ENCODE measurements around the gene DDRGK1. TPM values are rescaled to one million over a fixed set of nuclear protein-coding genes. Genes with fewer than 3 reads are reported as not detected.
"Not testable (repeated sequence)": the region's sequence is repeated elsewhere in the genome, so short reads cannot be mapped to it uniquely, and the experiment has no call there.

Gene DDRGK1
- total RNA-seq, 1 experiment from 2014 or later, result 37.6 TPM

DNA sequence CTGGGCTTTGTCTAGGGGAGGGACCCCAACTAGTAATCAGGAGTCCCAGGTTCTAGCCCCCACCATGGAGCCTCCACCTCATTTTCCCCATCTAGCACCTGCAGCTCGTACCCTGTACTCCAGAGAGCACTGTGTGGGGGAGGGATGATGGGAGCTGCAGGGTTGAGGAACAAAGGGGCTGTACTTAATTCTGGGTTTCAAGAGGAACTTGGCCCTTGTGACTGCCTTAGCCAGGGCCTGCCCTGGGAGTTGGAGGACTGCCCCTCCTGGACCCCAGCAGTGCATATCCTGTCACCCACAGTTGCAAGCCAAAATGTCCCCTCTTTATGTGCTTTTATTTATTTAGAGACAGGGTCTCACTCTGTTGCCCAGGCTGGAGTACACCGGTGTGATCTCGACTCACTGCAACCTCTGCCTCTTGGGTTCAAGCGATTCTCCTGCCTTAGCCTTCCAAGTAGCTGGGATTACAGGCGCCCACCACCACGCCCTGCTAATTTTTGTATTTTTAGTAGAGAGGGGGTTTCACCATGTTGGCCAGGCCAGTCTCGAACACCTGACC is 11.0 kb upstream of the DDRGK1 start:
- not testable (repeated sequence) for DNase-seq (ENCODE audit: low read depth)

DNA sequence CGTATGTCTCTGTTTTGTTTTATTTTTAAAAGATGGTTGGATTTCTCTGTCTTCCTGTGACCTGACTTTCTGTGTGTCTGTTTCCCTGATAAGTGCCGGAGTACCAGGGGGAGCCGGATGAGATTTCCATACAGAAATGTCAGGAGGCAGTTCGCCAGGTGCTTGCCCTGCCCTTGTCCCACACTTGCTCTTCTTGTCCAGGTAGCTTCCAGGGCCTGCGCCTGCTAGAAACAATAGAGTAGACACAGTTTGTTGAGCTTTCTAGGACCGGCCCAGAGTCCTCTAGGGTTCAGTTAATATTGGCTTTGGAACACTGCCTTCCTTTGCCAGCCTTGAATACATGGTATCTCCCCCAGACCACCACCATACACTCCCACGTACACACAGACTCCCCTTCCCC is 8.7 kb upstream of the DDRGK1 start:
- DNase-seq (ENCODE audit: low read depth), result no peak

DNA sequence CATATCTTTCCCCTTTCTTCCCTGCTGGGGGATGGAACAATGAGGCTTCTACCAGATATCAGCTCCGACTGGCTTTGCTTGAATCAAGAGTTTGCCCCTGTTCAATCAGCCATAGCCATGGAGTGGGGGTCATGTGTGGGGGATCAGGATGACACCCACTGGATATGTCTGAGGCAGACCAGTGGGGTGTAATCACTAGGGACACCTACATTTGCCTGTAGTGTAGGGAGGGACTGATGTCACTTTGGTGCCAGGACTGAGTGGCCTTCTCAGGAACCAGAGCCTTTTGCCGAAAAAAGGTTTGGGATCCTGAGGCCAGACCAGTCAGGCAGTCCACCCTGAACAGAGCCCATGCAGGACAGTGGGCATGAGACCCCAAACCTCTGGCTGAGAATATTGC is 5.9 kb upstream of the DDRGK1 start:
- no peak for DNase-seq (ENCODE audit: low read depth)

DNA sequence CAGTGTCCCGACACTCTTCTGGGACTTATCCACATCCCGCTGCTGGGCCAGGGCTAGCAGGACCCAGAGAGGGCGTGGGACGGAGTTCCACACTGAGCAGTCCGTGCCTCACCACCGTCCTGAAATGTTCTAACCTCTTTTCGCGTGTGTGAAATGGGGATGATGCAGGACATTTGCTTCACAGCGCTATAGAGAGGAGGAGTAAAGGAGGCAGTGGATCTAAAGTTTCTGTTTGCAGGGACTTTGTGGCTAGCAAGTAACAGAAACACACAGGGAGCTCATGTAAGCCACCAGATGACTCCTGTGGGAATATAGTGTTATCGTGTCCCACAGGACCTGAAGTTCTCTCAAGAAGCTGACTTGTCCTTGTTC is 5.5 kb upstream of the DDRGK1 start:
- DNase-seq (ENCODE audit: low read depth), result peak; percentile 19

DNA sequence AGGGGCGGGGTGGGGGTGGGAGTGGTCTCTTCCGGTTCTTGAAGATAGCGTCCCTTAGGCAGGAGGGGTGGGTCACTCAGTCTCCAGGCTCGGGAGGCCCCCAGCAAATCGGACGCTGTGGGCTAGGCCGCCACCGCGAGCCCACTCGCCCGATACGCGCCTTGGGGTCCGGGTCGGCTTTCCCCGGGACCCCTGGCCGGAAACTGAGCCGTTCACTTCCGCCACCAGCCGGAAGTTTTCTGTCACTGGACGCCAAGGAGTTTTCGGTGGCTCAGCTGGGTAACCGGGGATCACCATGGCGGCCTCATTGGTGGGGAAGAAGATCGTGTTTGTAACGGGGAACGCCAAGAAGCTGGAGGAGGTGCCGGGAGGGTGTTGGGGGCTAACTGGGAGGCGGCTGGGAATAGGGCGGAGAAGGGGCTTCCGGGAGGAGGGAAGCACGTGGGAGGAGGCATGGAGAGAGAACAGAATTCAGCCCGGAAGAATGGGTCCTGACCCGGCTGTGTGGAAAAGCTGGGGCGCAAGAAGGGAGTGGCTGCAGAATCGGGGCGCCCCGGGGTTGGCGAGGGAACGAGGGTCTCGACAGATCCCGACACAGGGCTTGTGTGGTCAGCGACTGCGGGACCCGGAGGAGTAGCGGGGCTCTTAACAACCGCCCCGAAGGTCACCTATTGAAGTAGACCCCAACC is 4.9 kb upstream of the DDRGK1 start, which contains the start of gene ITPA:
ITPA (plus strand) TSS at position 242 of the 689 bp plus-strand sequence; CDS start at position 296, 54 bp downstream.
- peak; percentile 61 for DNase-seq (ENCODE audit: low read depth)

DNA sequence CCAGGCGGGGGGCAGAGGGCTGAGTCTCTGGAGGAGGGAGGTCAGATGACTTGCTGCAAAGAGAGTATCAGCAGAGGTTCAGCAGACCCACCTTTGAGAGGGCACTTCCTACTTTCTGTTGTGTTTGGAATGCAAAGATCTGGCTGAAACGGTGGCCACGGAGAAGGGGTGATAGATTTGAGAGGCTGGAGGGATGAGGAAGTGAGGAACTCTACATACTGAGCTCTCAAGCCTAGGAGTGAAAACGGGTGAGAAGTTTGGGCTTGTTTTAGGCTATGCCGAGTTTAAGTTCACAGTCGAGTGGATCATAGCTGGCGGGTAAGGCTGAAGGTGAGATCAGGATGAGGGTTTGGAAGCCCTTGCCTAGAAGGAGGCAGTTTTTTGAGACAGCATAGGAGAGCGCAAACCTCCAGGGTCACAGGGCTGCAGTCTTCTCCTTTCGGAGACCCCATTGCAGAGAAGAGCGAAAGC is 4.3 kb upstream of the DDRGK1 start:
- DNase-seq (ENCODE audit: low read depth), result peak; percentile 11

DNA sequence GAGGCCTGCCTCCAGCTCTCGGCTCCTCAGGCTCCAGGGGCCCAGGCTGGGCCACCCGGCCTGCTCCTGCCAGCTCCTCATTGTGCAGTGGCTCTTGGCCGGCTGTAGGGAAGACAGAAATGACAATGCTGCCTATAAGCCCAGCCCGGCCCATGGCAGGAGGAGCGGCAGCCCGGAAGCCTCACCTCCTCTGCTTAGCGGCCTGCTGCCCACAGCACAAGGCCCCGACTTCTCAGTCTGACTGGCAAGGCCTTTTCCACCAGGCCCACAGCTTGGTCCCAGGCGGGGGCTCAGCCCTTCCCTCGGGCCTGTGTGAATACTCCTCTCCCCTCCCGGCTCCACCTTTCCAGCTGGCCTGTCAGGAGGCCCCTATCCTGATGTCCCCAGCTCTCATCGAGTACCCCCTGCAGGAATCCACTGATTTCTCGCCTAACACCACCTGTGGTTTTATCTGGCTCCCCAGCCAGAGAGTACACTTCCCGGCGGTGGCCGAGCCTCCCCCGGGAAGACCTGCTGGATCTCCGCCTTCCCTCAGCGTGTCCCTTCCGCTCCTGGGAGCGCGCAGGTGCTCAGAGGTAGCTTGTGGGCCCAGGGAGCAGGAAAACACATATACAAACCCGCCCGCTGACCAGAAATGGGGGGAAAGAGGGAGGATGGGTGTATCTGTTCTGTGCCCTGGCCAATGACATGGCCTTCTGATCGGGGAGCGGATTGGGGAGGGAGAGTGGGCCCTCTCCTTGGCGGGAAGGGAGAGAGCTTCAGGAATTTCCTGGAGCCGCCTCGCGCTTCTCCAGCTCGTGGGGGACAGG is 963 bp downstream of the DDRGK1 start:
- peak; percentile 37 for DNase-seq (ENCODE audit: low read depth)

DNA sequence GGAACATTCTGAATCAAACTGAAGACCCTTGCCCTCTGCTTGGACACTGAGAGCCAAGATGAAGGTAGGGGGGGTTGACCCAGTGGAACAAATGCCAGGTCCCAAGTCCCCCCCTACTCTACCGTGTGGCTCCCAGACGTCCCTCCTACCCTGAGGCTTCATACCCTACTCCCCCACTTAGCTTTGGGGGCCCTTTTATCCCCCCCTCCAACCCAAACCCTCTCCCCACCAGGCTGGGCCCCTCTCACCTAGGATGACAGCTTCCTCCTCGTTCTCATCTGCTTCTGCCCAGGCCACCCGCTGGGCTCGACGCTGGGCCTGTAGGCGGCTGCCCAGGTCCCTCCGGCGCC is 1.5 kb downstream of the DDRGK1 start:
- DNase-seq (ENCODE audit: low read depth), result no peak

DNA sequence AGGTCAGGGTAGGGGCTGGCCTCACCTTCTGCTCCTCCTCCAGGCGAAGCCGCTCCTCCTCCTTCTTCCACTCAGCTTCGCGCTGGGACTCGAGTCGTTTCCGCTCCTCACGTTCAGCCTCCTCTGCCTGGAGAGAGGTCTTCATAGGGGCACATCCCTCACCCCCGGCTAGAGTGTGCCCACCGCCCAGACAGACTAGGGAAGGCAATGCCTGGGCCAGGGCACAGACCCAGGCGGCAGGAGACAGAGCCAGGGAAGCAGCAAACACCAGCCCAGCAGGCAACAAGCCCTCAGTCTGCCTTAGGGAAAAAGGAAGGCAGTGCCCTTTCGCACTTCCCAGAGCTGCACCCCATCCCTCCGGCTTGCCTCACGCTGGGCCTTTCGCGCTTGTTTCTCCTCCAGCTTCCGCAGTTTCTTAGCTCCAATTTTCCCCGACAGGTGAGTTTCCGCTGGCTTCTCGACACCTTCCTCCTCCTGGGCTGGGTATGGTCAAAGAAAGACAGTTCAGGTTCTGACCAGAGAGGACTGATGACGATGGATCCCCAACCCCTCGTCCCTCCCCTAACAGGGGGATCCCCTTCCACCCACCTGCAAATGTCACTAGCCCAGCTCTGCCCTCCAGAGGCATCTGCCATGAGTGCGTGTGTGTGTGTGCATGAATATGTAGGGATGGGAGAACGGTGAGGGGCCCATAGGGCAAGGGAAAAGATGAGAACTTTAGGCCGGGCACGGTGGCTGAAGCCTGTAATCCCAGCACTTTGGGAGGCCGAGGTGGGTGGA is 4.3 kb downstream of the DDRGK1 start:
- DNase-seq (ENCODE audit: low read depth), result no peak

DNA sequence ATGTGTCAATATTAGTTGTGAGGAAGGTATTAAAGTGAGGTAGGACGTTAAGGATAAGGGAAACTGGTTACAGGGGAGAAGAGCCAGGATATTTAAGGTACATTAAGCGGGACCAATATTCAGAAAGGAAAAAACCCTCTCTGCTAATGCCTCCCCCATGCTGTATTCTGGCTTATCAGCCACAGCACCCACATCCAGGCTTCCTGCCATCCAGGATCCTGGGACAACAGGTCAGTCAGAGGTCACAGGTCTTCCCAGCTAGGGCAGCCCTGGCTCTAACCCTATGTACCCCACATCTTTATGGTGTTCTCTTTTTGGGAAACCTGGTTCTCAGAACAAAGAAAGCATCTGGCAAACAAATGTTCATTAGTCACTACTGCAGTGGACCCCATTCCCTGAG is 5.3 kb downstream of the DDRGK1 start:
- no peak for DNase-seq (ENCODE audit: low read depth)

DNA sequence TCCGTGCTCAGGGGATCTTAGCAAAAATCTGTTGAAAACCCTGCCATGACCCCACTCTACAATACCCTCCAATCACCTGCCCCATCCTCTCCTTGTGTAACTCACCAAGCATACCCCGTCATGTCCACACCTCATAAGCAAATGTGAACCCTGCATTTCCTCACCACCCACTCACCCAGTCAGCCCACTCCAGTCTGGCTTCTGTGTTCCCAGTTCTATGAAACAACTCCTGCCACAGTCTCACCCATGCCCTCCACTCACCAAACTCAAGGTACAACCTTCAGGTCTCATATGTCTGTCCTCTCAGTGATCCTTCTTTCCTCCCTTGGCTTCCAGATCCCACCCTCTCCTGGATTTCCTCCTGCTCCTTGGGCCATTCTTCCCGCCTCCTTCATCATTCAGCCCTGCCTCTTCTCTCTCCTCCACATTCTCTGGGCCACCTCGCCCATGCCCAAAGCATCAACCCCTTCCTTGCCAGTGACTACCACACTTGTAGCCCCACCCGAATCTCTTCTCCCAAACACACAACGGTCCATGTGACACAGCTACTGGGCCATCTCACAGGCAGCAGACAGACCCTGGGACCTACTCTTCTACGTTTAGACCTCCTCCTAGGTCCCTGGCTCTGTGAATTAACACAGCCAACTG is 8.8 kb downstream of the DDRGK1 start:
- DNase-seq (ENCODE audit: low read depth), result no peak

DNA sequence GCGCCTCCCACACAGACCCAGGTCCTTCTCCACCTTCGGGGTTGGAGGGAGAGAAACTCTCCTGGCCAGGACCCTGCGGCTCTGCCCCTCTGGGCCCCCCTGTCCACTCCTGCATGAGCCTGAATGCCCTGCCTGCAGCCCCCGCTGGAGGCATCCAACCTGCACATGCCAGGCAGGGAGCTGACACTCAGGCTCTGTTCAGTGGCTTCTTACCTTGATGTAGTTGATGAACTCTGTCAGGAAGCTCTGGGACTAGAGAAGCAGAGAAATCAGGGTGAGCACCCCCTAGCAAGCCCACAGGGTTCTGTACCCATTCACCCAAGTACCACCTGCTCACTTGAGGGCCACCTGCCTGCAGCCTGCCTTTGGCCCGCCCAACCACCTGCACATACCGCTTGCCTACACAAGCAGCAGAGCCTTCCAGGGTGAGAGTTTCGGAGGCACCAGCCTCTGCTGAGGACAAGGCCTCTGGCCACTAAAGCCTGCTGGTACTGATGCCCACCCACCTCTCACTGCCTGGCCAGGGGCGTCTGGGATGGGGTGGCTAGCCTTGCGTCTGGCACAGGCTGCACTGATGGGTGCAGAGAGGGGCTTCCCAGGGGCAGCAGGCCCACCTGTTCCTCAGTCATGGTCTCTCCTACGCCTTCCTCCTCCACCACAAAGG is 9.7 kb downstream of the DDRGK1 start:
- DNase-seq (ENCODE audit: low read depth), result no peak

DNA sequence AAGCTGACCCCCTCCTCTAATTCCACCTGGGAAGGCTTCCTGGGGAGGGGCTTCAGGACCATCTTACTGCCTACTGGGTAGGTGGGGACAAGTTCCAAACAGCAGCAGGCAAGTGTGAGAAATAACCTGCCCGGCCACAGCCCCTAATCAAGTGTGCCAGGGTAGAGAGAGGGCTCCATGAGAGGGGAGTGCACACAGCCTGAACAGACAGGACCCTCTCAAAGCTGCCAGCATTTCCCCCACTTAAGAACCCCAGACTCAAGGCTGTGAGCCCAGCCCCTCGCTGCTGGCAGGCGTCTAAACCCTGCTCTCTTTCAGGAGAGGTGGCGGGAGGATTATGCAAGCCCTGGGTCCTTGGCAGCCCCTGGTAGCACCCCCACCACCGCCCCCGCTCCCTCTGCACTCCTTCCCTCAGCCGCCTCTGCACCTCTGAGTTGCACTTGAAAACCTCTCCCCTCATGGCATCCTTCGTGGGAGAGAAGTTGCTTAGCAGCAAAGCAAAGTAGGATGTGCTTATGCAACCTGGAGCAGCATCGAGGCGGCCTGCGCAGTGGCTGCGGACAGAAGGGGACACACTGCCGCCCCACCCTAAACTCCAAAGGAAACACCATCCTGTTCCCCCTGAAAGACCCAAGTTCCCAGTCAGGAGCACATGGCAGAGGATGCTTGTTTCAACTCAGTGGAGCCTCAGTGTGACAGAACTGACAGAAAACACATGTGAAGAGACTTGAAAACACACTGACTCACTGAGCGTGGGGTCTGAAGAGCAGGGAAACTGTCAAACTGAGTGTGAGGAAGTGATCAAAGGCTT is 10.5 kb downstream of the DDRGK1 start:
- DNase-seq (ENCODE audit: low read depth), result no peak

DNA sequence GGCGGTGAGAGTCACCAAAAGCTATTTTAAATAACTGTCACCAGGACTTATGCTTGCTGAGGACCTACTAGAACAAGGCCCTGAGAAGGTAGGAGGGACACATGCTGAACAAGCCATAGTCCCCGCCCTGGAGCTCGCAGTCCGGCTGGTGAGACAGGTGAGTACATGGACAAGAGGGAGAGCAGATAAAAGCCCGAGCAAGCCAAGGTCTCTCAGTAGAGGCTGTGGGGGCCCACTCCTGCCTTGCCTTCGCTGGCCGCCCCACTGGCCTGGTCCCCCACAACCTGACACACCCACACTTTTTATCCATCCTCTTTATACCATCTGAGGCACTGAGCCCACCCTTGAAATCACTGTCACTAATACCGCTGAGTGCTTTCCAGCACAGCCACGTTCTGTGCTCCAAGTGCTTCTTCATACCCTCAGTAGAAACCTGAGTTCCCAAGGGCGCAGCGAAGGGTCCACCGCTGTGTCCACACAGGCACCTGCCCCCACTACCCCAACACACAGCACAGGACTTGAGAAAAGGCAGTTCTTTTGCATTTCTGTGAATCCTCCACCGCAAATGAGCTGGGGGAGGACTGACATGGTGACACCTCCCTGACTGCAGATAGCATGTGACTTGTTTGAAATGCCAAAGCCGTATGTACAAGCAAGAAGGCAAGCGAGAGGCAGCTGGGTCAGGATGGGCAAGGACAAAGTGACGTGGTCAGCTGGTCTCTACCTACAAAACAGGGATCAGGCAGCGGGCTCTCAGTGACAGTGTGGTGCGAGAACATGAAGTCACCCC is 12.1 kb downstream of the DDRGK1 start:
- DNase-seq (ENCODE audit: low read depth), result no peak

DNA sequence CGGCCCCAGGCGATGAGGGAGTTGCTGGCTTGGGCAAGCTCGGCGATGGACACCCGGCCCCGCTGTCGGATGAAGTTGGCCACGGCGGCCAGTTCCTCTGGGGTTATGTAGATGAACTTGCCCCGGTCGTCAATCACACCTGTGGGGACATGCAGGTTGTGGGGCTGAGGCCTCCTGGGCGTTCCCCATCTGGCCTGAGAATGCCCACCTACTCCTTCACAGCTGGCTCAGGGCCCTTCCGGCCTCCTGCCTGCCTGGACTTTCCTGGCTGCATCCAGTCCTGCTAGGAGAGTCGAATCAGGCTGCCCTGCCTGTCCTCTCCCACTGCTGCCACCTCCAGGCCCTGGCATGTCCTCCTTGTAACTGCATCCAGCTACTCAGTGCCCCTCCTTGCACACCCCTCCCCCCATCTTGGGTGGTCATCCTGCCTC is 13.8 kb downstream of the DDRGK1 start:
- DNase-seq (ENCODE audit: low read depth), result no peak

DNA sequence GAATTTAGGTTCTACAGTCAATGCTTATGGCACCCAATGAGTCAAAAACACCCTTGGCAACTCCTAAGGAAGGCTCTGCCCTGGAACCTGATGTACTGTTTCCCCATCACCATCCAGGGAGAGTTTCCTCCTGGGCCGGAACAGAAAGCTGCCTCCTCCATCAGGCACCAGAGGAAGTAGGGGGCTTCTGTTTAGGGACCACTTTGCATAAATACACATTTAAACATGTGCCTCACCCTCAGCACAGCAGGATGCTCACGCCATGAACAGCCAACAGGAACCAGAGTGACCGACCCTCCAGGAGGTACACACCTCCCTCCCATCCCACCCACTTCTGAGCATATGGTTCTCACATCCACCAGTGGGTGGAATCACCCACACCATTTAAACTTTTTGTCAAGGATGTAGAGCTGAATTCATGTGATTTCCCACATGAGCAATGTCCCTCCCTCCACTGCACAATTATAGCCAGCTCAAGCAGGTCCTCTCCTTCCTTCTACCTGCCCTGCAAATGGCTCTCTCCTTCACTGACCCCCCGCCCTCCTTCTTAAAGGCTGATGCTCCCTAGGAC is 14.8 kb downstream of the DDRGK1 start:
- no peak for DNase-seq (ENCODE audit: low read depth)

DNA sequence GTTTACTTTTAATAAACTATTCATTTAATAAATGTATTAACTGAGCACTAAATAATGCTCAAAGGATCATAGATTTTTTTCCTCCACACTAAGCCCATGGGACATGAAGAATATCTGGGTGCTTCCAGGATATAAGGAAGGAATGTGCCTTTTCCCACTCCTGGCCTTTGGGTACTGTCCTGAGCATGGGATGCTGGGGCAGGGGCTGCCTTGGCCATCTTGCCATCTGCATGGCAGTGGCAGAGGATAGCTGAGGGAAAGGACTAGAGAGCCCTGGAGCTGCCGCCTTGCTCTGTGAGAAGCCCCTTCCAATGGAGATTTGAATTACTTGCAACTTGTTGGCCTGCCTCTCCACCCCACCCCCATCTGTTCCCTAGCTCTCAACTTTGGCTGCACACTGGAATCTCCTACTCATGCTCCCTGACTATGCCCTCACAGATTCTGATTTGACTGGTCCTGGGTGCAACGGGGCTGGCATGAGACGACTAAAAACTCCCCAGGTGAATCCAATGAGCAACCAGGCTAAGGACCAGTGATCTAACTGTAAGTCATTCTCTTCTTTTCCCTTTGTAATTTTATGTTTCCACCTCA is 15.6 kb downstream of the DDRGK1 start:
- DNase-seq (ENCODE audit: low read depth), result no peak

DNA sequence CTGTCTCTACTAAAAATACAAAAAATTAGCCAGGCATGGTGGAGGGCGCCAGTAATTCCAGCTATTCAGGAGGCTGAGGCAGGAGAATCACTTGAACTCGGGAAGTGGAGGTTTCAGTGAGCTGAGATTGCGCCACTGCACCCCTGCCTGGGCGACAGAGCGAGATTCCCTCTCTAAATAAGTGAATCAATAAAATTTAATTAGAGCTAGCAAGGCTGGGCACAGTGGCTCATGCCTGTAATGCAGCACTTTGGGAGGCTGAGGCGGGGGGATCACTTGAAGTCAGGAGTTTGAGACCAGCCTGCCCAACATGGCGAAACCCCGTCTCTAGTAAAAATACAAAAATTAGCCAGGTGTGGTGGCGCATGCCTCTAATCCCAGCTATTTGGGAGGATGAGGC is 16.6 kb downstream of the DDRGK1 start:
- DNase-seq (ENCODE audit: low read depth), result not testable (repeated sequence)
